H1 (cell line): ENCODE data around the gene SRRM2. TPM values are rescaled to one million over a fixed set of nuclear protein-coding genes. Genes with fewer than 3 reads are reported as not detected.
A peak's percentile ranks its signal among the peaks of the same experiment; 100 is the strongest.

Experiments used
- CTCF ChIA-PET: fragments of 300-600 bp; sonication (Branson Sonifier 250); formaldehyde crosslinking; loops from one replicate; lab custom pipeline; 2021; ENCODE audit not compliant: partially characterized antibody; lab: Charles Lee
- POLR2A ChIA-PET: fragments of 300-600 bp; sonication (Branson Sonifier 250); formaldehyde crosslinking; loops from one replicate; lab custom pipeline; 2021; ENCODE audit warnings: inconsistent platforms; ENCODE audit not compliant: partially characterized antibody; lab: Charles Lee
- DNase-seq, 2 experiments: peaks; one replicate each; pipeline versions ENCODE4 v3.0.0 to v3.0.0-alpha.2; 2010 to 2022; ENCODE audit warnings: low spot score in 2 of 2, low read depth in 1 of 2, mixed read lengths in 1 of 2
- FAIRE-seq: peaks from 2 replicates; lab custom pipeline; 2011; peaks lifted over from hg19 to GRCh38; lab: Jason Lieb, UNC
- H2AFZ ChIP-seq: 2 replicates; pipeline ENCODE4 v1.8.1; 2012; ENCODE audit warnings: low read length, inconsistent platforms
- H2AK5ac ChIP-seq: 2 replicates; pipeline ENCODE4 v1.6.1; 2013; ENCODE audit warnings: low read depth, low read length
- H2BK120ac ChIP-seq: replicated peaks from 2 replicates; pipeline ENCODE3; 2013; ENCODE audit warnings: low read depth, low read length, inconsistent platforms
- H2BK12ac ChIP-seq: 2 replicates; pipeline ENCODE4 v1.6.1; 2013; ENCODE audit warnings: low read depth, low read length
- H2BK15ac ChIP-seq: 2 replicates; pipeline ENCODE4 v1.6.1; 2013; ENCODE audit warnings: low read length
- H2BK20ac ChIP-seq: 2 replicates; pipeline ENCODE4 v1.6.1; 2013; ENCODE audit warnings: low read length
- H2BK5ac ChIP-seq: 2 replicates; pipeline ENCODE4 v1.6.1; 2013; ENCODE audit warnings: low read depth, low read length
- H3K14ac ChIP-seq: 2 replicates; pipeline ENCODE4 v1.6.1; 2013; ENCODE audit warnings: inconsistent platforms; ENCODE audit not compliant: insufficient read length
- H3K18ac ChIP-seq: 2 replicates; pipeline ENCODE4 v1.6.1; 2013; ENCODE audit warnings: low read length; ENCODE audit errors: extremely low read depth
- H3K23ac ChIP-seq: 2 replicates; pipeline ENCODE4 v1.6.1; 2013; ENCODE audit warnings: inconsistent platforms; ENCODE audit not compliant: insufficient read length
- H3K23me2 ChIP-seq: 2 replicates; pipeline ENCODE4 v1.6.1; 2013; ENCODE audit warnings: low read depth, low read length
- H3K27ac ChIP-seq: 2 replicates; pipeline ENCODE4 v1.6.1; 2011; ENCODE audit warnings: low read depth, low read length, inconsistent platforms
- H3K27me3 ChIP-seq, 4 experiments: replicated peaks in 1 of 4; 1 replicate in 1 of 4; 2 replicates in 3 of 4; pipeline versions ENCODE4 v1.6.1 to v1.8.1; 2011 to 2013; ENCODE audit warnings: low read length in 3 of 4, mild to moderate bottlenecking in 3 of 4, inconsistent platforms in 2 of 4, mixed read lengths in 2 of 4, moderate library complexity in 1 of 4; ENCODE audit not compliant: control insufficient read depth in 3 of 4, insufficient read depth in 3 of 4; ENCODE audit errors: extremely low read depth in 1 of 4
- H3K36me3 ChIP-seq, 4 experiments: 2 replicates each; pipeline versions ENCODE4 v1.6.1 to v1.8.1; 2011 to 2013; ENCODE audit warnings: mild to moderate bottlenecking in 4 of 4, low read length in 3 of 4, moderate library complexity in 2 of 4, control low read depth in 1 of 4, inconsistent platforms in 1 of 4; ENCODE audit not compliant: insufficient read depth in 4 of 4, control insufficient read depth in 2 of 4
- H3K4ac ChIP-seq: replicated peaks from 2 replicates; pipeline ENCODE3; 2013; ENCODE audit warnings: low read length, low read depth, mixed read lengths, inconsistent platforms; ENCODE audit not compliant: insufficient read length
- H3K4me1 ChIP-seq, 4 experiments: replicated peaks in 1 of 4; 1 replicate in 1 of 4; 2 replicates in 3 of 4; pipeline versions ENCODE4 v1.6.1 to v1.8.1; 2011 to 2013; ENCODE audit warnings: low read length in 3 of 4, inconsistent platforms in 2 of 4, mixed read lengths in 1 of 4; ENCODE audit not compliant: insufficient read depth in 4 of 4, control insufficient read depth in 3 of 4
- H3K4me2 ChIP-seq, 2 experiments: 2 replicates each; pipeline versions ENCODE4 v1.6.1 to v1.8.1; 2011 to 2013; ENCODE audit warnings: low read depth in 2 of 2, low read length in 2 of 2, control low read depth in 1 of 2, inconsistent platforms in 1 of 2, mild to moderate bottlenecking in 1 of 2; ENCODE audit not compliant: insufficient read depth in 1 of 2
- H3K4me3 ChIP-seq, 4 experiments: fragments of 200-600, 300-600 bp in 1 of 4; sonication (generic), shearing (Covaris generic), sonication (Bioruptor Twin) in 1 of 4; 2 replicates each; pipeline versions ENCODE4 v1.5.1 to v1.8.1; 2011 to 2016; ENCODE audit warnings: low read length in 4 of 4, low read depth in 3 of 4, control low read depth in 2 of 4, inconsistent platforms in 2 of 4, mild to moderate bottlenecking in 2 of 4, mixed read lengths in 1 of 4, moderate library complexity in 1 of 4; ENCODE audit not compliant: insufficient read depth in 2 of 4; ENCODE audit errors: extremely low read depth in 1 of 4
- H3K56ac ChIP-seq: replicated peaks from 2 replicates; pipeline ENCODE3; 2013; ENCODE audit warnings: low read depth, mild to moderate bottlenecking, mixed read lengths, low read length, inconsistent platforms; ENCODE audit not compliant: insufficient read length
- H3K79me1 ChIP-seq: 2 replicates; pipeline ENCODE4 v1.6.1; 2013; ENCODE audit warnings: low read depth, low read length, control low read depth
- H3K79me2 ChIP-seq, 2 experiments: 2 replicates each; pipeline versions ENCODE4 v1.6.1 to v1.8.1; 2012 to 2013; ENCODE audit warnings: low read length in 2 of 2, mild to moderate bottlenecking in 2 of 2, inconsistent platforms in 1 of 2; ENCODE audit not compliant: insufficient read depth in 2 of 2, control insufficient read depth in 1 of 2
- H3K9ac ChIP-seq, 4 experiments: replicated peaks in 1 of 4; 1 replicate in 1 of 4; 2 replicates in 3 of 4; pipeline versions ENCODE4 v1.6.1 to v1.8.1; 2011 to 2013; ENCODE audit warnings: low read depth in 3 of 4, low read length in 3 of 4, control low read depth in 2 of 4, mild to moderate bottlenecking in 2 of 4, moderate library complexity in 2 of 4, inconsistent platforms in 1 of 4; ENCODE audit errors: extremely low read depth in 1 of 4
- H3K9me3 ChIP-seq, 2 experiments: 2 replicates each; pipeline versions ENCODE4 v1.6.1 to v1.8.1; 2012 to 2013; ENCODE audit warnings: mild to moderate bottlenecking in 2 of 2, moderate library complexity in 2 of 2, control low read depth in 1 of 2, inconsistent platforms in 1 of 2, low read depth in 1 of 2, low read length in 1 of 2, mixed read lengths in 1 of 2; ENCODE audit not compliant: insufficient read depth in 2 of 2
- H4K20me1 ChIP-seq, 2 experiments: replicated peaks in 1 of 2; 2 replicates each; pipeline versions ENCODE3 to v1.8.1; 2011 to 2013; ENCODE audit warnings: inconsistent platforms in 2 of 2, low read length in 2 of 2, mild to moderate bottlenecking in 1 of 2; ENCODE audit not compliant: insufficient read depth in 2 of 2, control insufficient read depth in 1 of 2
- H4K5ac ChIP-seq: 2 replicates; pipeline ENCODE4 v1.6.1; 2013; ENCODE audit warnings: low read length, low read depth, mixed read lengths, inconsistent platforms; ENCODE audit not compliant: insufficient read length
- H4K8ac ChIP-seq: 2 replicates; pipeline ENCODE4 v1.8.0; 2013; ENCODE audit warnings: mild to moderate bottlenecking, moderate library complexity, low read length, inconsistent platforms; ENCODE audit not compliant: insufficient read depth; ENCODE audit errors: extremely low read depth
- H4K91ac ChIP-seq: replicated peaks from 2 replicates; pipeline ENCODE3; 2013; ENCODE audit warnings: low read length, mixed read lengths, inconsistent platforms; ENCODE audit not compliant: insufficient read length
- WGBS, 2 experiments: shearing (Covaris generic) in 1 of 2; methylation state at CpG; one replicate each; pipeline versions ENCODE4 v1.1.6 to v1.1.7; 2013 to 2015; ENCODE audit warnings: low lambda C conversion rate in 2 of 2, mixed read lengths in 2 of 2, inconsistent platforms in 1 of 2, low coverage in 1 of 2, missing lambda C conversion rate in 1 of 2; ENCODE audit not compliant: insufficient replicate concordance in 2 of 2, insufficient coverage in 1 of 2, insufficient read length in 1 of 2; ENCODE audit errors: extremely low coverage in 1 of 2, missing lambda C conversion rate in 1 of 2; 5-methylcytosine and 5-hydroxymethylcytosine counted together
- polyA plus RNA-seq, 7 experiments: library from polyadenylated mRNA; depleted of rRNA in 3 of 7; stranded (reverse) in 5 of 7; unstranded in 2 of 7; fragments of >200 nt in 5 of 7; fragments of 200-250 nt in 2 of 7; gene quantifications; 1 replicate in 5 of 7; 2 replicates in 1 of 7; 4 replicates in 1 of 7; pipeline versions ENCODE4 v1.2.1 to v1.2.3, GENCODE V29; 2011 to 2013; ENCODE audit warnings: missing spikeins in 2 of 7, mixed read lengths in 2 of 7
- total RNA-seq: library from RNA; stranded (reverse); fragmentation: NEBNext Ultra II Directional; extraction: Animal tissue kit (Norgen Biotek cat#: 25700); gene quantifications from 2 replicates; pipeline ENCODE4 v1.2.1, GENCODE V29; 2021

The SRRM2 gene
- total and polyA plus RNA-seq, 2 of the 8 experiments (the other 6 are each of a cell fraction or from before 2014, with no cell fraction given): 300 to 579 TPM

DNA sequence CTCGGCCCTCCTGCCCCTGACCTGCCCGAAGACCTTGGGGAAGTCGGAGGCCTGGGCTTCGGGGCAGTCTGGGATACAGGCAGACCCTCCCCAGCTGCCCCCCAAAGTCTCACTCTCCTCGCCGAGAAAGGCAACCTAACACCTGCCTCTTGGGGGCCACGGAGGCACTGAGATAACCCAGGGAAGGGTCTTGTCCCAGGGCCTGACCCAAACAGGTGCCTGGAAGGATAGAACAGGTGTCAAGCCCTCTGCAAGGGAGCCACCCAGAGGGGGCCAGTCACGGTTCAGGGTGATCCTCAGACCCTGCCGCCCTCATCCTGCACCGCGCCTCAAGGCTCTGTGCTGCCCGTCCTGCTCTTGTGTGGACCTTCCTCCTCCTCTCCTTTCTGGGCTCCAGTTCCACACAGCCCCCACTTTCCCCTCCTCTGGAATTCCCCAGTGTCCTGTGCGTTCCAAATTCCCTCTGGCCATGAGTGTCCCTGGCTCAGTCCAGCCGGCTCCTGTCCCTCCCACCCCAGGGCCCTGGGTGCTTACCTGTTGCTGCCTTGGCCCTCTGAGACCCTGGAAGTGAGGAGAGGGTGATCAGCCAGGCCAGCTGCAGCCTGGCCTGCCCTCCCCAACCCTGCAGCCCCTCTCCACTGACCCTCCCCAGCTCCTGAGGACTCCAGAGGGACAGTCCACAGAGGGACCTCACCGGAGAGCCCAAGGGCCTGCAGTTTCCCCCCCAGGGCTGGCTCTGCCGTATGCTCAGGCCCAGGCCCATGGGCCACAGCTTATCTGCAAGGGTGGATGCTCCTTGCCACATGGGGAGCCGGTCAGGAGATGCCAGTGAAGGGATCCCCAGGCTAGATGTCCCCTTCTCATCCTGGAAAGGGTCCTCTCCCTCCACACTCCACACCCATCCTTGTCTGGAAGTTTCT lies 36.2 kb upstream of the SRRM2 start:
- no peak overlapping the region for H3K56ac ChIP-seq
- no peak overlapping the region for H4K5ac ChIP-seq
- peaks cover 0 to 12% (median 5%) of the 10 kb centered on the region in 4 experiments; a peak in 4 of 7 replicates for H3K4me1 ChIP-seq
- H3K4me3 ChIP-seq: peak overlapping the region in 1 of 4 experiments; percentile 40; a peak in 1 of 8 replicates
- no peak overlapping the region for H4K91ac ChIP-seq
- no peak overlapping the region for H3K18ac ChIP-seq
- H2BK15ac ChIP-seq: no peak overlapping the region
- H3K9ac ChIP-seq: no peak overlapping the region
- H4K20me1 ChIP-seq: peaks cover 2 to 5% of the 10 kb centered on the region in 2 experiments
- no peak overlapping the region for H4K8ac ChIP-seq
- no peak overlapping the region for H2AFZ ChIP-seq
- no peak overlapping the region for H3K27ac ChIP-seq
- H3K9me3 ChIP-seq: no peaks in the 10 kb centered on the region
- no peak overlapping the region for H2BK12ac ChIP-seq
- no peaks in the 10 kb centered on the region for H3K79me1 ChIP-seq
- H2BK20ac ChIP-seq: no peak overlapping the region
- peak overlapping the region in 1 of 2 experiments; percentile 60; a peak in 2 of 4 replicates for H3K4me2 ChIP-seq
- no peaks in the 10 kb centered on the region; a peak in 1 of 7 replicates for H3K27me3 ChIP-seq
- H2BK120ac ChIP-seq: no peak overlapping the region
- H3K23me2 ChIP-seq: no peaks in the 10 kb centered on the region; the same call in 1 of the 2 replicates
- DNase-seq (no peak), FAIRE-seq (no peak)
- ChIA-PET CTCF (interaction anchor here (0.6 to 1.1 kb wide), 2 partner anchors 68 to 459 kb away, joined by 3 read pairs; no protein-coding TSS in a partner anchor), POLR2A (interaction anchor here (0.8 to 1.6 kb wide), 2 partner anchors 35 to 37 kb away, joined by 3 to 5 read pairs; no protein-coding TSS in a partner anchor)
- H3K14ac ChIP-seq: no peak overlapping the region
- H3K36me3 ChIP-seq: no peaks in the 10 kb centered on the region
- H2AK5ac ChIP-seq: no peak overlapping the region
- no peak overlapping the region for H2BK5ac ChIP-seq
- no peaks in the 10 kb centered on the region for H3K79me2 ChIP-seq
- 82% methylated on average over 15 of the region's 17 CpGs; no CpG with 5 or more reads in 1 of the 2 experiments for WGBS, 2 experiments
- no peak overlapping the region for H3K23ac ChIP-seq
- H3K4ac ChIP-seq: no peak overlapping the region
